Activated gamma-delta T cell treated with Interleukin-2 at 50 U/mL for 16 hours (primary cell): Measurements from ENCODE around the gene TRAPPC3L.
"Not testable (repeated sequence)": the region's sequence is repeated elsewhere in the genome, so short reads cannot be mapped to it uniquely, and the experiment has no call there.

ENCODE experiments used
- DNase-seq: peaks from one replicate; pipeline ENCODE4 v3.0.0-alpha.2; 2020

The TRAPPC3L gene

DNA sequence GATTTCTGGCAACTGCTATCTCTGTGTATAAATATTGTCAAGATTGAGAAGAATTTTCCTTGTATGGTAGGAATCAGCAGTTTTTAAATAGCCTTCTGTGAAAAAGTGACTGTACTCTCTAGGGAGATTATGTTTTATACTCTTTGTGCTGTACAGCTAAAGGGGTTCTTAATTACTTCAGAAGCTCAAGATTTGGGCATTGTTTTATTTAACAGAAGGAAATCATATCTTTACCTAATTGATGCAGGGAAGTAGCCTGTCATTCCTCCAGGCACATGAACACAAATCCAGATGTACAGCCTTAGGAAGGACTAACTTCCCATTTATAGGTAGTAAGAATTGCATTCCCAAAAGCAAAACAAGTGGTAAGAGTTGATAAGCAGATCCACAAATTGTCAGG is 32.8 kb downstream of the TRAPPC3L start:
- no peak for DNase-seq

DNA sequence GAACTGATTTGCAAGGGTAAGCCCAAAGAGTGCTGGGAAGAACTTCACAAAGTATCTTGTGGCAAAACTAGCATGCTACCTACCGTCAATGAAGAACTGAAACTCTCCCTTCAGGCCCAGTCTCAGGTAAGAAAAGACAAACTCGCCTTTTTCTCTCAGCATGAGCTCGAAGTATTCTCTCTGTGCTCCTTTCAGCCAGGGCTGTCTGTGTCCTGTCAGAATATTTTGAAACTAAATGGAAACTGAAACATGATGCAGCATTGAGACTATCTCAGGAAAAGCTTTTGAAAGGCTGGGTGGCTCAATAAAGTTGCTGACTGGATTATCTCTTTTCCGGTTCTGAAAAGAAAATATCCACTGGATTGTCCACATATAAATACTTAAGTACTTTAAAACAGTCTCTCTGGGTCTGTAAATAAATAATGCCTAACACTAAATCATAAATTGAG is 33.3 kb downstream of the TRAPPC3L start:
- no peak for DNase-seq

GRCh38 chr6:116511424-116512110 is 33.9 kb downstream of the TRAPPC3L start, which contains the start of gene CALHM5:
Gene CALHM5, plus strand, starts transcription at chr6:116511639. Its CDS starts 58 bp downstream, at chr6:116511697.
- no peak for DNase-seq

- DNase-seq = no peak
Observed at GRCh38 chr6:116508527-116508926, 37.0 kb downstream of the TRAPPC3L start.

DNA sequence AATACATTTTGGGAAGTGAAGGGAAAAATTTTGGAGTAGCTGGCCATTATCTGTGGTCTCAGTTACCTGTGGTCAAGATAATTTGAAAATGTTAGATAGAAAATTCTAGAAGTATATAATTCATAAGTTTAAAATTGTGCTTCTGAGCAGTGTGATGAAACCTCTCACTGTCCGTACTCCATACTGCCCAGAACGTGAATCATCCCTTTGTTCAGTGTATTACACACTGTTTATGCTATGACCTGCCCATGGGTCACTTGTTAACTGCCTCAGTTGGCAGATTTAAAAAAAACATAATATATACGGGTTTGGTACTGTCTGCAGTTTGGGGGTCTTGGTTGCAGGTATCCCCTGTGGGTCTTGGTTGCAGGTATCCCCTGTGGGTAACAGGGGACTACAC is 38.2 kb downstream of the TRAPPC3L start:
- no peak for DNase-seq

- no peak for DNase-seq
Observed at GRCh38 chr6:116500969-116501433, 44.5 kb downstream of the TRAPPC3L start.

GRCh38 chr6:116497113-116497676 is 48.3 kb downstream of the TRAPPC3L start:
- DNase-seq = no peak

DNA sequence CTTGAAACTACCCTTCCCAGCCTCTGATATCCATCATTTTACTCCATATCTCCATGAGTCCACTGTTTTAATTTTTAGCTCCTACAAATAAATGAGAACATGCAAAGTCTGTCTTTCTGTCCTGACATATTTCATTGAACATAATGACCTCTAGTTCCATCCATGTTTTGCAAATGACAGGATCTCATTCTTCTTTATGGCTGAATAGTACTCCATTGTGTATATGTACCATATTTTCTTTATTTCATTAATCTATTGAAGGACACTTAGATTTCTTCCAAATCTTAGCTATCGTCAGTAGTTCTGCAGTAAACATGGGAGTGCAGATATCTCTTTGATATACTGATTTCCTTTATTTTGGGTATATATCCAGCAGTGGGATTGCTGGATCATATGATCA is 50.3 kb downstream of the TRAPPC3L start:
- DNase-seq = not testable (repeated sequence)

DNA sequence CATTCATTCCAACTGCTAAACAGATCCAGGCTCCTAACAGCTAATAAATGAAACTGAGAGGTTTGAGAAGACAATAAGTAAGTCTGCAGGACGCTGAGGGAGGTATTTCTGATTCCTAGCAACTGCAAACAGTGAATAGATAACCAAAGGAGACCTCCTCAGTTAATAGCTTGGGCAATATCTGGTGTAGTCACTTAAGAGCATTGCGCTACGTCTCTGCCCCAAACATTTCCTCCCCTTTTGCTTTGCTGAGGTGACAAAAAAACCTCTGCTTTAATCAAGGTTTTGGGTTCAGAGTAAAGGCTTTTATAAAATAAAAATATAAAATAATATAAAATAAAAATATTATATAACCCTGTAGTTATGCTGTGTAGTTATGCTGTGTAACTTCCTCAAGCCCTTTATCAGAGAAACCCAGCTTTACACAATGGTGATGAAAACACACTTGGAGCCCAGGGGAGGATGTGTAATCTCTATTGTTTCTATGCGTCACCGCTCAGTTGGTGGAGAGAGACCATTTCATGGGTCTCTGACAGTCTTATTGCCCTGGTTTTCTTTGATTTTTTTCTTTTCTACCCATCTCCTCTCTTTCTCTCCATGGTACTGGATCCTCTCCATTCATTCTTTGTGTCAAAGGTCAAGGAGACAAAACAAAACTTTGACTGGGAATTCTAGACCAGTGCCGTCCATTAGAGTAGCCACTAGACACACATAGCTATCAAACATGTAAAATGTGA is 53.0 kb downstream of the TRAPPC3L start:
- no peak for DNase-seq

GRCh38 chr6:116491610-116492330 is 53.7 kb downstream of the TRAPPC3L start:
- DNase-seq = no peak

DNA sequence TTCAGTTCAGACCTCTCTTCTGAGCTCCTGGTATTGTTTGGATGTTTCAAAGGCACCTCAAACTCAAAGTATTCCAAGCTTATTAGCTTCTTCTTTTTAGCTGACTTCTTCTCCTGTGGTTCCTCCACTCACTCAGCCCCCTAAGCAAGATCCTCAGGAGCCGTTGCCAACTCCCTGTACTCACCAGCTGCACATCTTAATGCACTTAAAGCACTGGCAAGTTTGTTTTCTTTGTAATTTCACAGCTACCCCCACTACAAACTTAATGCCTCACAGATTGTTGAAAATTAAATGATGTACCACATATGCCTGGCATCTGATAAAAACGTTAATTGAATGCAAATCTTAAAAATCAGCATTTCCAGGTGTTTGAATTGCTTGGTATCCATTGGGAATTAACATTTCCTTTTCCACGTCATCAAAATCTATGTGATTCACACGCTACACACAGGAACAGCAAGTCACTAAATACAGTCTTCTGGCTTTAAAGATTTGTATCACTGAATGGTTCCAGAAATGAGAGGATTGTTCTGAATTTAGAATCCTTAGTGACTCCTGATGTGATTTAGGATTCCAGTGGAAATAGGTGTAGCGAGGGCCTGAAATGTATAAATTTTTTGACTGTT is 59.8 kb downstream of the TRAPPC3L start:
- no peak for DNase-seq

DNA sequence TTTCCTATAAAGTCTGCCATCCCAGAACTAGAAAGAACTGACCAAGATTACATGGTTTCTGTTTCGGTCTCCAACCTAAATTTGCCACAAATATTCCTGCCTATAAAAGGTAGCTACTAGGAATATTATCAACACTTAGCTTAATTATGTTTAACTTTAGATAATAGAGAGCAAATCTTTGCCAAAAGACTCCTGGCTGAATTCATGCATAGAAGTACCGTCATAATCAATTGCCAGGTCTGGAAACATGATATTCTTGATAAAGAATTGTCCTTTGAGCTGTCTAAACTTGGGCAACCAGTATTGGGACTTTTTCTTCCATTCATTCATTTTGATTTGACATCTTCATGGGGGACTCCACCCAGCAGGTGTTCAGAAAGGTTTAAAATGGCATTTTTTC is 61.9 kb downstream of the TRAPPC3L start:
- no peak for DNase-seq

GRCh38 chr6:116482780-116483179 is 62.7 kb downstream of the TRAPPC3L start:
- no peak for DNase-seq

- peak; percentile 24 for DNase-seq
Observed at GRCh38 chr6:116476002-116476678, 69.3 kb downstream of the TRAPPC3L start.

DNA sequence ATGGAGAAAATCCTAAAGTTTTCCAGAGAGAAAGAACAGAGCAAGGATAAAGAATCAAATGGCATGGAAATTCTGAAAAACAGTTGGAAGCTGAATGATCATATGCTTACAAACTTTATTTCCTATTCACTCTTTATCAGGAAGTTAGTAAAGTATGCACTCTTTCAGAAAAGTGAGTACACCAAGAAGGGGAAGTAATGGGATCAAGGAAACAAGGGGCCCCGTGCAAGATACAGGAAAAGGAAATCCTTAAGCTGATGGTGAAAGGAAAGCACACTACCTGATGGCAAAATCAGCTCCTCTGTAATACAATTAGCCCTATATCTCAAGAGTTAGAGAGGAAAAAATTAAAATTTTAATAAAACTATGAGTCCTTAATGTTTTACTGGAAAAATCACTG is 70.3 kb downstream of the TRAPPC3L start:
- DNase-seq = no peak

DNA sequence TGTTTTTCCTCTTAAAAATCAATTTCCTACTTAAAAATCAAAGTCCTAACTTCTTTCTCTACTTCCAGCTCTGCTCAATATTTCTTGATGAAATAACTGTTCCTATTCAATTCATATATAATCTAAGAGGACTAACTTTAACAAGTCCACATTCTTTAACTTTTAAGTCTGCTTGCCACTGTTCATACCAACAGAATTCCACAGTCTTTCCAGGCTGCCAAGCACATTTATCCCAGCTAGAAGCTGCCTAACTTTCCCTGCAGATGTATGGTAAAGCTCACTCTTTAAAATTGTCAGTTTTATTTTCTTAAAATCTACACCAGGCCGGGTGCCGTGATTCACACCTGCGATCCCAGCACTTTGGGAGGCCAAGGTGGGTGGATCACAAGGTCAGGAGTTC is 72.8 kb downstream of the TRAPPC3L start:
- DNase-seq = no peak

GRCh38 chr6:116471531-116471930 is 74.0 kb downstream of the TRAPPC3L start:
- DNase-seq = no peak

- DNase-seq = no peak
Observed at GRCh38 chr6:116468293-116468692, 77.2 kb downstream of the TRAPPC3L start.

DNA sequence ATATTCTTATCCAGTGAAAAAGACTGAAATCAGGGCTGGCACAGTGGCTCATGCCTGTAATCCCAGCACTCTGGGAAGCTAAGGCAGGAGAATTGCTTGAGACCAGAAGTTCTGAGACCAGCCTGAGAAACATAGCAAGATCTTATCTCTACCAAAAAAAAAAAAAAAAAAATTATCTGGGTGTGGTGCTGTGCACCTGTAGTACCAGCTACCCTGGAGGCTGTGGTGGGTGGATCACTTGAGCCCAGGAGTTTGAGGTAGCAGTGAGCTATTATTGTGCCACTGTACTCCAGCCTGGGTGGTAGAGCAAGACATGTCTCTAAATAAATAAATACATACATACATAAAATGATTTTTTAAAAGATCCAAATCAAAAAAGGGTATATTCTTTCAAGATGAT is 78.0 kb downstream of the TRAPPC3L start:
- DNase-seq = no peak

DNA sequence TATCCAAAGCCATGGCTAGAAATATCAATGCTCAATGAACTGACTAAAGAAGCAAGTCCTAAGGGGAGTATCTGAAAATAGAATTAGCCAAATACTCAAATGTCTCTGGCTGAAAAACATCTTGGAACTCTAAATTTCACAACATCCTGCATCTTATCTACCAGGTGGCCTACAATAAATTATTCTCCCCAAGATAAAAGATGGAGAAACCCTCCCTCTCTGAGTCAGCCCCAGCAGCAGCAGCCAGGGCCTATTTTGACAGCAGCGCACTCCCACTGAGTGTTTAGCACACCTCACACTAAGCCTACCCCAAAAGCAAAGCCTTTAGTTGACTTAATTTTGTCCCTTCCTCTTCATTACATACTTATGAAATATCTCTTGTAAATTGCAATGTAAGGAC is 78.4 kb downstream of the TRAPPC3L start:
- no peak for DNase-seq

GRCh38 chr6:116465246-116465645 is 80.2 kb downstream of the TRAPPC3L start:
- no peak for DNase-seq

GRCh38 chr6:116463301-116463700 is 82.2 kb downstream of the TRAPPC3L start:
- DNase-seq = no peak
